ENCODE measurements around the gene MED29. TPM values are rescaled to one million over a fixed set of nuclear protein-coding genes. Genes with fewer than 3 reads are reported as not detected.

MED29 gene
- polyA plus RNA-seq, 2 of the 4 experiments (the other 2 are of a cell fraction), result 47.7 to 57.5 TPM

DNA sequence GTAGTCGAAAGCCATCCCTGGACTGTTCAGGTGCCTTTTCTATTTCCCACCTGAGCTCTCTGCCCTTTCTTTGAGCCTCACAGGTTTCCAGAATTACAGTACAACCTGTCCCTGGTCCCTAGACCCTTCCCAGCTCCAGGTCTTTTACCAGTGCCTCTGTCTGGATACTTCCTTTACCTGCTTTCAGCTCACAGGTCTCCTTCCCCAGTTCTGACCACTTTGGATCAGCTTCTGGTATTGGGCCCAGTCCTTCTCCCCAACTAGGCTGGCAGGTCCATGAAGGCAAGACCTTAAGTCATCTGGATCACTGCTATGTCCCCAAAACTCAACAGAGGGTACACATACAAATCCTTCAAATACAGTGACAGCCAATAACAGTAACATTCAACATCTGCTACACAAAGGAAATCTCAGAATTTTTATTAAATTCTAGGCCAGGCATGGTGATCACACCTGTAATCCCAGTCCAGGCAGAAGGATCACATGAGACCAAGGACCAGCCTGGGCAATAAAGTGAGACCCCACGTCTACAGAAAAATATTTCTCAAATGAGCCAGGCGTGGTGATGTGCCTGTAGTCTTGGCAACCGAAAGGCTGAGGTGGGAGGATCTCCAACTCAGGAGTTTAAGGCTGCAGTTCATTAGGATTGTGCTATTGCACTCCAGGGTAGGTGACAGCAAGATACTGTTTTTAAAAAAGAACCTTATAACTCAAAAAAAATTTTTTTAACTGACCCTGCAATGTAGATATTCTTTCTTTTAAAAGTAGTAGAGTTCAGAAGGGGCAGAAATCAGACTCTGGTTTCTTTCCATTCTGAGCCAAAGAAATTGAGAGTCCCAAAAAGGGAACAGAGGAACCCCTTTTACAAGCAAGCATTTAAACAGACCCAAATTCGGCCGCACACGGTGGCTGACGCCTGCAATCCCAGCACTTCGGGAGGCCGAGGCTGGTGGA, 43.2 kb downstream of the MED29 start:
- no peak for FAIRE-seq
- no peak for ATAC-seq
- no peaks in the 10 kb centered on the region for H3K9me3 ChIP-seq
- no peak for TF ChIP-seq SREBF2 (IDR thresholded peaks at IDR 0.05)
- TF ChIP-seq JUN (IDR thresholded peaks at IDR 0.05), result peak in 1 of 2 experiments; percentile 9; a peak in 3 of 5 replicates
- TF ChIP-seq EHMT2 (IDR thresholded peaks at IDR 0.05; ENCODE audit: low read depth), result no peak
- TF ChIP-seq, protein P1, sequence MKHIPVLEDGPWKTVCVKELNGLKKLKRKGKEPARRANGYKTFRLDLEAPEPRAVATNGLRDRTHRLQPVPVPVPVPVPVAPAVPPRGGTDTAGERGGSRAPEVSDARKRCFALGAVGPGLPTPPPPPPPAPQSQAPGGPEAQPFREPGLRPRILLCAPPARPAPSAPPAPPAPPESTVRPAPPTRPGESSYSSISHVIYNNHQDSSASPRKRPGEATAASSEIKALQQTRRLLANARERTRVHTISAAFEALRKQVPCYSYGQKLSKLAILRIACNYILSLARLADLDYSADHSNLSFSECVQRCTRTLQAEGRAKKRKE (CRISPR knock-in tag; IDR thresholded peaks at IDR 0.05; ENCODE audit: low read depth), result no peak
- no peak; the same call in 1 of the 2 replicates for TF ChIP-seq RARB (CRISPR knock-in tag; IDR thresholded peaks at IDR 0.05)
- TF ChIP-seq BHLHE40 (IDR thresholded peaks at IDR 0.05; ENCODE audit: low read depth, low read length), result no peak
- TF ChIP-seq, protein P2, sequence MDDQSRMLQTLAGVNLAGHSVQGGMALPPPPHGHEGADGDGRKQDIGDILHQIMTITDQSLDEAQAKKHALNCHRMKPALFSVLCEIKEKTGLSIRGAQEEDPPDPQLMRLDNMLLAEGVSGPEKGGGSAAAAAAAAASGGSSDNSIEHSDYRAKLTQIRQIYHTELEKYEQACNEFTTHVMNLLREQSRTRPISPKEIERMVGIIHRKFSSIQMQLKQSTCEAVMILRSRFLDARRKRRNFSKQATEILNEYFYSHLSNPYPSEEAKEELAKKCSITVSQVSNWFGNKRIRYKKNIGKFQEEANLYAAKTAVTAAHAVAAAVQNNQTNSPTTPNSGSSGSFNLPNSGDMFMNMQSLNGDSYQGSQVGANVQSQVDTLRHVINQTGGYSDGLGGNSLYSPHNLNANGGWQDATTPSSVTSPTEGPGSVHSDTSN (IDR thresholded peaks at IDR 0.05), result 0 out of 2 replicates have a peak, but pooled peaks have one; percentile 8
- TF ChIP-seq, protein P3, sequence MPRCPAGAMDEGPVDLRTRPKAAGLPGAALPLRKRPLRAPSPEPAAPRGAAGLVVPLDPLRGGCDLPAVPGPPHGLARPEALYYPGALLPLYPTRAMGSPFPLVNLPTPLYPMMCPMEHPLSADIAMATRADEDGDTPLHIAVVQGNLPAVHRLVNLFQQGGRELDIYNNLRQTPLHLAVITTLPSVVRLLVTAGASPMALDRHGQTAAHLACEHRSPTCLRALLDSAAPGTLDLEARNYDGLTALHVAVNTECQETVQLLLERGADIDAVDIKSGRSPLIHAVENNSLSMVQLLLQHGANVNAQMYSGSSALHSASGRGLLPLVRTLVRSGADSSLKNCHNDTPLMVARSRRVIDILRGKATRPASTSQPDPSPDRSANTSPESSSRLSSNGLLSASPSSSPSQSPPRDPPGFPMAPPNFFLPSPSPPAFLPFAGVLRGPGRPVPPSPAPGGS (IDR thresholded peaks at IDR 0.05), result 0 out of 3 replicates have a peak, but pooled peaks have one; percentile 20
- peak in 1 of 2 experiments; percentile 15; a peak in 1 of 5 replicates for TF ChIP-seq EP300 (IDR thresholded peaks at IDR 0.05)
- peak; percentile 8; the same call in 1 of the 2 replicates for TF ChIP-seq EHF (CRISPR knock-in tag; IDR thresholded peaks at IDR 0.05)
- TF ChIP-seq SMC3 (IDR thresholded peaks at IDR 0.05), result no peak
- TF ChIP-seq, protein P4, sequence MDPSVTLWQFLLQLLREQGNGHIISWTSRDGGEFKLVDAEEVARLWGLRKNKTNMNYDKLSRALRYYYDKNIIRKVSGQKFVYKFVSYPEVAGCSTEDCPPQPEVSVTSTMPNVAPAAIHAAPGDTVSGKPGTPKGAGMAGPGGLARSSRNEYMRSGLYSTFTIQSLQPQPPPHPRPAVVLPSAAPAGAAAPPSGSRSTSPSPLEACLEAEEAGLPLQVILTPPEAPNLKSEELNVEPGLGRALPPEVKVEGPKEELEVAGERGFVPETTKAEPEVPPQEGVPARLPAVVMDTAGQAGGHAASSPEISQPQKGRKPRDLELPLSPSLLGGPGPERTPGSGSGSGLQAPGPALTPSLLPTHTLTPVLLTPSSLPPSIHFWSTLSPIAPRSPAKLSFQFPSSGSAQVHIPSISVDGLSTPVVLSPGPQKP (IDR thresholded peaks at IDR 0.05; ENCODE audit: low read depth, low read length), result peak; percentile 19; the same call in 1 of the 2 replicates
- no peak for TF ChIP-seq RNF2 (IDR thresholded peaks at IDR 0.05; ENCODE audit: borderline replicate concordance, low read depth)
- peak; percentile 25; the same call in 1 of the 2 replicates for TF ChIP-seq TP53 (CRISPR knock-in tag; IDR thresholded peaks at IDR 0.05)
- peak; percentile 94; the same call in 1 of the 2 replicates for TF ChIP-seq POLR2AphosphoS2 (conservative IDR thresholded peaks at IDR 0.05; ENCODE audit: low read length)
- H3K4me3 ChIP-seq, result peak overlapping the region; percentile 80
- CTCF ChIA-PET, result interaction anchor here (0.9 to 23.5 kb wide), 16 partner anchors 10 to 238 kb away, joined by 3 to 457 read pairs (median 8); partner anchors contain the start of genes EID2B, MED29, PAF1 and PLEKHG2
- WGBS (ENCODE audit: missing lambda C conversion rate), result 14% methylated on average over 10 of the region's 10 CpGs
- H3K27ac ChIP-seq, result peak overlapping the region; percentile 90 to 95
- peak in 1 of 2 experiments; percentile 38 for DNase-seq (ENCODE audit: low read depth in 1 of 2, low spot score in 1 of 2)
- peak overlapping the region; percentile 91 for H3K4me2 ChIP-seq
- POLR2A ChIA-PET, result interaction anchor here (0.6 to 3.0 kb wide), 16 partner anchors 10 to 1318 kb away, joined by 3 to 160 read pairs (median 30); partner anchors contain the start of genes DYRK1B, EID2B, MED29 and PAF1
- peaks cover 75% of the 10 kb centered on the region for H3K4me1 ChIP-seq

DNA sequence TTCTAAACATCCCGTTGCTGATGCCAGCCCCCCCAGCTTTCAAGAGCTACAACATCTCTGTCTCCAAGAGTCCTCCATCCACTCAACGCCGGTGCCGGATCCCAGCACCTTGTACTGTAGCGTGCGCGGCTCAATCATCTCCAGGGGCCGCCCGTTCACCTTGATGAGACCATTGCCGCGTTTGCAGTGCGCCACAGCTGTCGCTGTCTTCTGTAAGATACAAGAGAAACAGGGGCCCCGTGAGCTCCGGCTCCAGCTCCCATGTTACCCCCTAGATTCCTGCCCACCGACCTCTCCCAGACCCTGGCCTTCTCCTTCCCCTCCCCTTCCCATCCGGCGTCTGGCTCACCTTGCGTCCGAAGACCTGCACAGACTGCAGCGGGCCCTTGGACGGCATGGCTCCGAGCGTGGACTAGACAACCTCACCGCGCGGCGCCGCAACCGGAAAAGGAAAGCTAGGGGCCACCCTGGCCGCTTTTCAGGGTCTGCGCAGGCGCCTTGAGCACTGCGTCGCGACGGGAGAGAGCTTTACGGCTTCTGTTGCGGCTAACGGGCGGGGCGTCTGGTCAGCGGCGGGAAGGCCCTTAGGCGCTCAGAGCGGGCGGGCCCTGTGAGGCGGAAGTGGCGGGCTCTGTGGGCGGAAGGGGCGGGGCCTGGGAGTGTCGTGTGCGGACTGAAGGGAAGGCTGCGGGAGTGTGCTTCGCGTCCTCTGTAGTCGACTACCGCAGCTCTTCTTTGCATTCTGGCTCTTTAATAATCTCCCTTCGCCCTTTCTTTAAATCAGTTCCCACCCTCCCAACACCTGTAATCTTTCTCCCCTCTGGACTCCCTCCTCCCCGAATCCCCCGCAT, 44.5 kb downstream of the MED29 start, which contains the start of gene RPS16:
TSS of gene RPS16 (minus strand) at position 451 of the 851 bp plus-strand sequence. CDS start at position 397, 54 bp downstream.
- peak within 1 kb of the TSS; percentile 95 for H3K4me2 ChIP-seq
- peaks cover 71% of the 10 kb centered on the region for H3K4me1 ChIP-seq
- H3K9me3 ChIP-seq, result no peaks in the 10 kb centered on the region
- 1% methylated on average over 61 of the region's 61 CpGs for WGBS (ENCODE audit: missing lambda C conversion rate)
- ChIA-PET POLR2A (interaction anchor here (0.5 to 3.0 kb wide), 75 partner anchors 9 to 1317 kb away, joined by 3 to 160 read pairs (median 5); partner anchors contain the start of genes C19orf33, DYRK1B, ECH1 and EID2), CTCF (interaction anchor here (0.6 to 23.5 kb wide), 19 partner anchors 9 to 394 kb away, joined by 3 to 457 read pairs (median 4); partner anchors contain the start of genes EID2B, MED29, PAF1 and PLEKHG2)
- FAIRE-seq (peak; percentile 98), DNase-seq (ENCODE audit: low read depth in 1 of 2, low spot score in 1 of 2) (peak; percentile 95 to 100), ATAC-seq (peak; percentile 80 to 88)
- peak within 1 kb of the TSS; percentile 80 for H3K4me3 ChIP-seq
- H3K27ac ChIP-seq, result peak within 1 kb of the TSS; percentile 90 to 95
- TF ChIP-seq CBX8 (IDR thresholded peaks at IDR 0.05) (no peak), NPAS2 (CRISPR knock-in tag; IDR thresholded peaks at IDR 0.05; ENCODE audit: borderline replicate concordance) (no peak), TFCP2L1 (CRISPR knock-in tag; IDR thresholded peaks at IDR 0.05) (peak; percentile 93), ZSCAN20 (CRISPR knock-in tag; IDR thresholded peaks at IDR 0.05) (no peak), FOXS1 (CRISPR knock-in tag; IDR thresholded peaks at IDR 0.05) (no peak), RFX5 (IDR thresholded peaks at IDR 0.05) (no peak; the same call in 1 of the 2 replicates), TP53 (CRISPR knock-in tag; IDR thresholded peaks at IDR 0.05) (peak; percentile 82; the same call in 1 of the 2 replicates), FOSB (CRISPR knock-in tag; IDR thresholded peaks at IDR 0.05) (peak; percentile 80), HOXB5 (CRISPR knock-in tag; IDR thresholded peaks at IDR 0.05) (peak; percentile 79; the same call in 1 of the 2 replicates), ESRRA (IDR thresholded peaks at IDR 0.05; ENCODE audit: borderline replicate concordance, low read length) (peak; percentile 84), ZFP36 (IDR thresholded peaks at IDR 0.05; ENCODE audit: borderline replicate concordance, partially characterized antibody) (no peak), RCOR1 (IDR thresholded peaks at IDR 0.05; ENCODE audit: low read depth, low read length) (no peak), FOSL2 (IDR thresholded peaks at IDR 0.05) (no peak), FOSL2 (CRISPR knock-in tag; IDR thresholded peaks at IDR 0.05) (peak; percentile 41)
- TF ChIP-seq, protein P1 (CRISPR knock-in tag; IDR thresholded peaks at IDR 0.05; ENCODE audit: low read depth), result 0 out of 2 replicates have a peak, but pooled peaks have one; percentile 46
